DOHH2 (cell line): Measurements from ENCODE around the gene PDE9A.

ENCODE experiments used
- H3F3A ChIP-seq: fragments of 200-600 bp; sonication (generic), shearing (Covaris generic); 2 replicates; pipeline ENCODE4 v1.6.0; 2016; ENCODE audit warnings: antibody characterized with exemption, mild to moderate bottlenecking; ENCODE audit not compliant: control insufficient read depth, insufficient read depth
- H3K27ac ChIP-seq: fragments of 200-600 bp; sonication (generic); 2 replicates; pipeline ENCODE4 v1.5.1; 2014; ENCODE audit warnings: low read depth, mild to moderate bottlenecking, low read length, moderate library complexity
- H3K27me3 ChIP-seq: fragments of 200-600 bp; sonication (generic); 2 replicates; pipeline ENCODE4 v1.6.1; 2014; ENCODE audit warnings: mild to moderate bottlenecking, low read length, mixed read lengths; ENCODE audit not compliant: control insufficient read depth
- H3K36me3 ChIP-seq: fragments of 200-600 bp; sonication (generic); 2 replicates; pipeline ENCODE4 v1.6.1; 2014; ENCODE audit warnings: mild to moderate bottlenecking, low read length, moderate library complexity, mixed read lengths; ENCODE audit not compliant: control insufficient read depth
- H3K4me1 ChIP-seq: fragments of 200-600 bp; sonication (generic); 2 replicates; pipeline ENCODE4 v1.6.1; 2014; ENCODE audit warnings: mild to moderate bottlenecking, low read length, mixed read lengths; ENCODE audit not compliant: control insufficient read depth
- H3K4me2 ChIP-seq: fragments of 200-600 bp; sonication (generic); 2 replicates; pipeline ENCODE4 v1.6.0; 2014; ENCODE audit warnings: mild to moderate bottlenecking, low read length, moderate library complexity
- H3K4me3 ChIP-seq: fragments of 200-600 bp; sonication (generic); 2 replicates; pipeline ENCODE4 v1.5.1; 2014; ENCODE audit warnings: mild to moderate bottlenecking, low read length, mixed read lengths
- H3K79me2 ChIP-seq: fragments of 200-600 bp; sonication (generic); 2 replicates; pipeline ENCODE4 v1.6.1; 2014; ENCODE audit warnings: mild to moderate bottlenecking, low read length, mixed read lengths; ENCODE audit not compliant: control insufficient read depth
- H3K9me2 ChIP-seq: fragments of 200-600 bp; sonication (generic); replicated peaks from 2 replicates; pipeline ENCODE4 v1.6.1; 2014; ENCODE audit warnings: mild to moderate bottlenecking, low read length, mixed read lengths; ENCODE audit not compliant: control insufficient read depth
- H3K9me3 ChIP-seq: fragments of 200-600 bp; sonication (generic); 2 replicates; pipeline ENCODE4 v1.6.1; 2014; ENCODE audit warnings: antibody characterized with exemption, low read length, mixed read lengths; ENCODE audit not compliant: control insufficient read depth, insufficient read depth
- H4K20me1 ChIP-seq: fragments of 200-600 bp; sonication (generic); 2 replicates; pipeline ENCODE4 v1.6.0; 2014; ENCODE audit warnings: low read depth, mild to moderate bottlenecking, antibody characterized with exemption, low read length, moderate library complexity; ENCODE audit not compliant: control insufficient read depth, insufficient read depth
- EZH2phosphoT487 ChIP-seq: fragments of 200-600 bp; sonication (generic); IDR thresholded peaks from 2 replicates; pipeline ENCODE4 v1.6.1; 2017; ENCODE audit warnings: borderline replicate concordance, mild to moderate bottlenecking, antibody characterized with exemption, low read length, moderate library complexity, mixed read lengths
- TF ChIP-seq, protein P1 (sequence below): fragments of 200-600 bp; sonication (generic); IDR thresholded peaks from one replicate; pipeline ENCODE4 v1.5.1; 2014; ENCODE audit warnings: antibody characterized with exemption, mild to moderate bottlenecking, low read depth, low read length; ENCODE audit not compliant: poor library complexity, severe bottlenecking

Gene PDE9A

DNA sequence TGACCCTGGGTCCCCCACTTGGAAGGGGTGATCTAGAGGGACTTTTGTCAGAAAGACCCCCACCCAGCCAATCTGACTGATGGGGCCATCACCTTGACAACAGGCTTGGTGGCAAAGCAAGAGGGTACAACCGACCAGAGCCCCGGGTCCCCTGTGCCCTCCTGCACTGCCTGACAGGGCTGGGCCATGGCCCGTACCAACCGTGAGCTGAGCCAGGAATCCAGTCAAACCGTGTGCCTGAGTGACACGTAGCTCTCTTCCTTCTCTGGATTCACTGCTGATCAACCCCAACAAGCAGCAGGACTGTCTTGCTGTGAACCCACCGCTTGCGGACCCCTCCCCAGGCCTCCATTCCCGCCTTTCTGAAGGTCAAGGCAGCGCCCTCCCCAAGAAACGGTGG is 27.0 kb downstream of the PDE9A start:
- Histone ChIP-seq H3F3A (no peaks in the 10 kb centered on the region), H3K36me3 (no peaks in the 10 kb centered on the region), H3K9me3 (no peaks in the 10 kb centered on the region), H4K20me1 (0 out of 2 replicates have a peak, but pooled peaks cover 11% of the 10 kb centered on the region), H3K4me2 (no peak overlapping the region), H3K9me2 (no peaks in the 10 kb centered on the region), H3K79me2 (no peaks in the 10 kb centered on the region; the same call in 1 of the 2 replicates), H3K4me1 (peaks cover 22% of the 10 kb centered on the region), H3K27me3 (no peaks in the 10 kb centered on the region), H3K27ac (no peak overlapping the region), H3K4me3 (no peak overlapping the region)
- TF ChIP-seq, protein P1, sequence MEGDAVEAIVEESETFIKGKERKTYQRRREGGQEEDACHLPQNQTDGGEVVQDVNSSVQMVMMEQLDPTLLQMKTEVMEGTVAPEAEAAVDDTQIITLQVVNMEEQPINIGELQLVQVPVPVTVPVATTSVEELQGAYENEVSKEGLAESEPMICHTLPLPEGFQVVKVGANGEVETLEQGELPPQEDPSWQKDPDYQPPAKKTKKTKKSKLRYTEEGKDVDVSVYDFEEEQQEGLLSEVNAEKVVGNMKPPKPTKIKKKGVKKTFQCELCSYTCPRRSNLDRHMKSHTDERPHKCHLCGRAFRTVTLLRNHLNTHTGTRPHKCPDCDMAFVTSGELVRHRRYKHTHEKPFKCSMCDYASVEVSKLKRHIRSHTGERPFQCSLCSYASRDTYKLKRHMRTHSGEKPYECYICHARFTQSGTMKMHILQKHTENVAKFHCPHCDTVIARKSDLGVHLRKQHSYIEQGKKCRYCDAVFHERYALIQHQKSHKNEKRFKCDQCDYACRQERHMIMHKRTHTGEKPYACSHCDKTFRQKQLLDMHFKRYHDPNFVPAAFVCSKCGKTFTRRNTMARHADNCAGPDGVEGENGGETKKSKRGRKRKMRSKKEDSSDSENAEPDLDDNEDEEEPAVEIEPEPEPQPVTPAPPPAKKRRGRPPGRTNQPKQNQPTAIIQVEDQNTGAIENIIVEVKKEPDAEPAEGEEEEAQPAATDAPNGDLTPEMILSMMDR: no peak
- no peak for TF ChIP-seq EZH2phosphoT487

DNA sequence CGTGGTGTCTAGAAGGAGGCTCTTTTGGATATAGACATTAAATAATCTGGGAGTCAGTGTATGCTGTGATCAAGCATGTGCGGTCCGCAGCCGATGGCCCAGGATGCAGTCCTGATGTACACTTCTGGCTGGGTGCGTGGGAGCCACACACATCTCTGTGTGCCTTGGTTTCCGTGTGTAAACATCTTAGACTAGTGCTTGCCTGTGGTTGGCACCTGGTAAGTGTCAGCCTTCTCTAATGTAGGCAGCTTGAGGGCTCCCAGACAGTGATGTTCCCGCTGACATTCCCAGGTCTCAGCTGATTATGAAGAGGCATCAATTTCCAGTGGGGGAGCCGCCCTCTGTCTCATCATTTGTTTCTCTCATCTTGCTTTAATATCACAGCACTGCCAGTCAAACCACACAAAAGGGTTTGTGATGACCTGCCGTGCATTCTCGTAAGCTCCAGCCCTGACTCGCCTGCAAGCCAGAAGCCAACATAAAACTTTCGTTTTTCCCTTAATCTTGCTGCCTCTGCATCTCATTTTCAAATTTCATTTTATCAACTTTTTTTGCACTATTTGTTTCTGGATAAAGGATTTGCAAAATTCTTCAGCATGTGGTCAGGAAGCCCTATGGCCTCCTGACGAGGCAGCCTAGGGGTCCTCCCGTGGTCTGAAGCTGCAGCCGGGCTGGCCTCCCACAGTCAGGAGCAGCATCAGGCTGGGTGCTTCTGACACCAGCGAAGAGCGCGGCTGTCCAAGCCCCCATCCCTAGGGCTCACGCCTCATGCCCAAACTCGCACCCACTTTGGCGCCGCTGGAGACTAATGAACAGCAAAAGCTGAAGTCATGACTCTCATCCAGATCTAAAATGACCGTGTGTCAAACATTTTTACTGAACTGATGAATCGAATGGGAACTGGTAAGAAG is 28.1 kb downstream of the PDE9A start:
- Histone ChIP-seq H3K9me3 (no peaks in the 10 kb centered on the region), H3F3A (no peaks in the 10 kb centered on the region), H3K27ac (no peak overlapping the region), H3K4me2 (no peak overlapping the region), H3K79me2 (no peaks in the 10 kb centered on the region; the same call in 1 of the 2 replicates), H4K20me1 (0 out of 2 replicates have a peak, but pooled peaks cover 11% of the 10 kb centered on the region), H3K27me3 (no peaks in the 10 kb centered on the region), H3K4me3 (no peak overlapping the region), H3K4me1 (peaks cover 22% of the 10 kb centered on the region), H3K9me2 (no peaks in the 10 kb centered on the region), H3K36me3 (no peaks in the 10 kb centered on the region)
- no peak for TF ChIP-seq EZH2phosphoT487
- TF ChIP-seq, protein P1: no peak

DNA sequence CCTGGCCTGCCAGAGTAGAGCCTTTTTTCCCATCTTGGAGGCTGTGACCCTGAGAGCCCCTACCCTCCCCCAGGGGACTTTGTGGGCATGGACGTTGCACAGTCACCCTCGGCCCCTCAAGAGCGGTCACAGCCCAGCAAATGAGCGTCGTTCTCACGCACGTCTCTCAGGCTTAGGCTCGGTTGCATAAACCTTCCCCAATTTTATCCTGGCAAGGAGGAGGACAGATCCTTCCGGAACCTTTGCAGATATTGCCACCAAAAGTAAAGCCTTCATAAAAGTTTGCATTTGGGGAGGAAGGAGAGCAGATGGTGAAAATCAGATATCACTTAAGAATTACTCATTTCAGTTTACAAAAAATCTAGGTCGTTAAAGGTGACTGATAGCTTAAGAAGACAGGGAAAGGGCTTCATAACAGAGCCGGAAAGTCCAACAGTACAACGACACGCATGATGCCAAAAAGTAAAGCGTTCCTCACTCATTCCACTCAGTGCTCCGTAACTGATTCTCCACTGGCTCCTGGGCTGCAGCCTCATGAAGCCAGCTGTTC is 29.3 kb downstream of the PDE9A start:
- Histone ChIP-seq H4K20me1 (0 out of 2 replicates have a peak, but pooled peaks cover 11% of the 10 kb centered on the region), H3K27me3 (no peaks in the 10 kb centered on the region), H3K36me3 (no peaks in the 10 kb centered on the region), H3K4me2 (no peak overlapping the region), H3K4me1 (peaks cover 17% of the 10 kb centered on the region), H3K4me3 (no peak overlapping the region), H3K79me2 (no peaks in the 10 kb centered on the region; the same call in 1 of the 2 replicates), H3K9me3 (no peaks in the 10 kb centered on the region), H3K9me2 (no peaks in the 10 kb centered on the region), H3K27ac (no peak overlapping the region), H3F3A (no peaks in the 10 kb centered on the region)
- no peak for TF ChIP-seq EZH2phosphoT487
- TF ChIP-seq, protein P1: no peak
